Ishikawa (cell line): ENCODE results near the gene AKAP11.

ENCODE experiments used
- CEBPB ChIP-seq: IDR thresholded peaks from 2 replicates; pipeline ENCODE4 v1.6.1; 2012
- CREB1 ChIP-seq: IDR thresholded peaks from 2 replicates; pipeline ENCODE4 v1.6.1; 2012; ENCODE audit warnings: low read depth
- EGR1 ChIP-seq: IDR thresholded peaks from 2 replicates; pipeline ENCODE4 v1.6.1; 2012
- EP300 ChIP-seq: IDR thresholded peaks from 2 replicates; pipeline ENCODE4 v1.6.1; 2012; ENCODE audit warnings: borderline replicate concordance
- TF ChIP-seq, protein P1 (sequence below): IDR thresholded peaks from 2 replicates; pipeline ENCODE4 v1.6.1; 2012; ENCODE audit warnings: low read depth, mild to moderate bottlenecking

DNA sequence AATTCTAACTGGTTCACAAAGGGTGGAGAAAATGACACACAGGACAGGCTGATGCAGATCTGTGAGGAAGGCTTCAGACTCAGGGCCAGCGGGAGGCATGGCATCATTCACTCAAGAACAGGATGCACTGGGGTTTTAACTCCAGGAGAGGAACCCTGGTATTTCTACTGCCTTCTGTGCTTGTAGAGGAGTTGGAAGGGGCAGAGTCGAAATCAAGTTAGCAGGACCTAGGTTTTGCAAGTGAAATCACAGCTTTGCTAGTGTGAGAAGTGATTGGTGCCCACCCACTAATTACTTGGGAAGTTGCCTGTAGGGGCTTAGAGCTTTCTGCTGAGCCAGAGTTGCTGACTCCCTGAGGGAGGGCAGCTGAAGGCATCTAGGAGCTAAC lies 92.7 kb downstream of the AKAP11 start:
- TF ChIP-seq EGR1 (no peak), CREB1 (no peak), EP300 (no peak), CEBPB (no peak)
- TF ChIP-seq, protein P1, sequence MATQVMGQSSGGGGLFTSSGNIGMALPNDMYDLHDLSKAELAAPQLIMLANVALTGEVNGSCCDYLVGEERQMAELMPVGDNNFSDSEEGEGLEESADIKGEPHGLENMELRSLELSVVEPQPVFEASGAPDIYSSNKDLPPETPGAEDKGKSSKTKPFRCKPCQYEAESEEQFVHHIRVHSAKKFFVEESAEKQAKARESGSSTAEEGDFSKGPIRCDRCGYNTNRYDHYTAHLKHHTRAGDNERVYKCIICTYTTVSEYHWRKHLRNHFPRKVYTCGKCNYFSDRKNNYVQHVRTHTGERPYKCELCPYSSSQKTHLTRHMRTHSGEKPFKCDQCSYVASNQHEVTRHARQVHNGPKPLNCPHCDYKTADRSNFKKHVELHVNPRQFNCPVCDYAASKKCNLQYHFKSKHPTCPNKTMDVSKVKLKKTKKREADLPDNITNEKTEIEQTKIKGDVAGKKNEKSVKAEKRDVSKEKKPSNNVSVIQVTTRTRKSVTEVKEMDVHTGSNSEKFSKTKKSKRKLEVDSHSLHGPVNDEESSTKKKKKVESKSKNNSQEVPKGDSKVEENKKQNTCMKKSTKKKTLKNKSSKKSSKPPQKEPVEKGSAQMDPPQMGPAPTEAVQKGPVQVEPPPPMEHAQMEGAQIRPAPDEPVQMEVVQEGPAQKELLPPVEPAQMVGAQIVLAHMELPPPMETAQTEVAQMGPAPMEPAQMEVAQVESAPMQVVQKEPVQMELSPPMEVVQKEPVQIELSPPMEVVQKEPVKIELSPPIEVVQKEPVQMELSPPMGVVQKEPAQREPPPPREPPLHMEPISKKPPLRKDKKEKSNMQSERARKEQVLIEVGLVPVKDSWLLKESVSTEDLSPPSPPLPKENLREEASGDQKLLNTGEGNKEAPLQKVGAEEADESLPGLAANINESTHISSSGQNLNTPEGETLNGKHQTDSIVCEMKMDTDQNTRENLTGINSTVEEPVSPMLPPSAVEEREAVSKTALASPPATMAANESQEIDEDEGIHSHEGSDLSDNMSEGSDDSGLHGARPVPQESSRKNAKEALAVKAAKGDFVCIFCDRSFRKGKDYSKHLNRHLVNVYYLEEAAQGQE: no peak
